ENCODE data around the gene APCDD1L.

The APCDD1L gene

GRCh38 chr20:58436868-58437645, 78.1 kb downstream of the APCDD1L start:
- TF ChIP-seq REST (IDR thresholded peaks at IDR 0.05; ENCODE audit: insufficient read depth in 1 of 2, low read depth in 2 of 2, low read length in 2 of 2) (no peak), POLR2AphosphoS5 (IDR thresholded peaks at IDR 0.05; ENCODE audit: low read depth, low read length) (no peak), TAF1 (IDR thresholded peaks at IDR 0.05; ENCODE audit: borderline replicate concordance, insufficient read depth, low read length) (no peak), SIN3A (IDR thresholded peaks at IDR 0.05; ENCODE audit: borderline replicate concordance, insufficient read depth, low read length) (no peak), FOXP2 (optimal IDR thresholded peaks at IDR 0.05; ENCODE audit: borderline replicate concordance, extremely low read depth, extremely low read length, insufficient read depth) (no peak)

GRCh38 chr20:58435237-58435636, 80.0 kb downstream of the APCDD1L start:
- TF ChIP-seq FOXP2 (optimal IDR thresholded peaks at IDR 0.05; ENCODE audit: borderline replicate concordance, extremely low read depth, extremely low read length, insufficient read depth): no peak
- no peak for TF ChIP-seq TAF1 (IDR thresholded peaks at IDR 0.05; ENCODE audit: borderline replicate concordance, insufficient read depth, low read length)
- no peak for TF ChIP-seq SIN3A (IDR thresholded peaks at IDR 0.05; ENCODE audit: borderline replicate concordance, insufficient read depth, low read length)
- TF ChIP-seq REST (IDR thresholded peaks at IDR 0.05; ENCODE audit: insufficient read depth in 1 of 2, low read depth in 2 of 2, low read length in 2 of 2): no peak
- TF ChIP-seq POLR2AphosphoS5 (IDR thresholded peaks at IDR 0.05; ENCODE audit: low read depth, low read length): no peak

GRCh38 chr20:58434326-58434725, 80.9 kb downstream of the APCDD1L start:
- TF ChIP-seq SIN3A (IDR thresholded peaks at IDR 0.05; ENCODE audit: borderline replicate concordance, insufficient read depth, low read length): no peak
- no peak for TF ChIP-seq POLR2AphosphoS5 (IDR thresholded peaks at IDR 0.05; ENCODE audit: low read depth, low read length)
- no peak for TF ChIP-seq TAF1 (IDR thresholded peaks at IDR 0.05; ENCODE audit: borderline replicate concordance, insufficient read depth, low read length)
- TF ChIP-seq REST (IDR thresholded peaks at IDR 0.05; ENCODE audit: insufficient read depth in 1 of 2, low read depth in 2 of 2, low read length in 2 of 2): no peak
- no peak for TF ChIP-seq FOXP2 (optimal IDR thresholded peaks at IDR 0.05; ENCODE audit: borderline replicate concordance, extremely low read depth, extremely low read length, insufficient read depth)

- TF ChIP-seq FOXP2 (optimal IDR thresholded peaks at IDR 0.05; ENCODE audit: borderline replicate concordance, extremely low read depth, extremely low read length, insufficient read depth) (no peak), SIN3A (IDR thresholded peaks at IDR 0.05; ENCODE audit: borderline replicate concordance, insufficient read depth, low read length) (no peak), TAF1 (IDR thresholded peaks at IDR 0.05; ENCODE audit: borderline replicate concordance, insufficient read depth, low read length) (no peak)
These were observed 81.4 kb downstream of the APCDD1L start for GRCh38 chr20:58433759-58434158.

- TF ChIP-seq SIN3A (IDR thresholded peaks at IDR 0.05; ENCODE audit: borderline replicate concordance, insufficient read depth, low read length) (no peak), FOXP2 (optimal IDR thresholded peaks at IDR 0.05; ENCODE audit: borderline replicate concordance, extremely low read depth, extremely low read length, insufficient read depth) (no peak), REST (IDR thresholded peaks at IDR 0.05; ENCODE audit: insufficient read depth in 1 of 2, low read depth in 2 of 2, low read length in 2 of 2) (no peak), POLR2AphosphoS5 (IDR thresholded peaks at IDR 0.05; ENCODE audit: low read depth, low read length) (no peak), TAF1 (IDR thresholded peaks at IDR 0.05; ENCODE audit: borderline replicate concordance, insufficient read depth, low read length) (no peak)
These were observed 82.1 kb downstream of the APCDD1L start for GRCh38 chr20:58433029-58433647.

Measured in PFSK-1 (cell line).